IPS DF 6.9 (cell line): ENCODE results near the gene POLN.

Experiments
- DNase-seq: peaks from one replicate; pipeline ENCODE4 v3.0.0-alpha.2; 2013; ENCODE audit warnings: low read depth, low spot score
- H3K27ac ChIP-seq: one replicate; pipeline ENCODE4 v1.5.1; 2013; ENCODE audit warnings: low read length, control low read depth
- H3K27me3 ChIP-seq: 2 replicates; pipeline ENCODE4 v1.6.1; 2013; ENCODE audit warnings: mild to moderate bottlenecking, low read length; ENCODE audit not compliant: control insufficient read depth, insufficient read depth
- H3K36me3 ChIP-seq: 2 replicates; pipeline ENCODE4 v1.6.1; 2013; ENCODE audit warnings: low read length; ENCODE audit not compliant: control insufficient read depth, insufficient read depth
- H3K4me1 ChIP-seq: 2 replicates; pipeline ENCODE4 v1.6.1; 2013; ENCODE audit warnings: low read length; ENCODE audit not compliant: control insufficient read depth, insufficient read depth
- H3K4me3 ChIP-seq: 2 replicates; pipeline ENCODE4 v1.5.1; 2013; ENCODE audit warnings: mild to moderate bottlenecking, low read length
- H3K9me3 ChIP-seq: 2 replicates; pipeline ENCODE4 v1.6.1; 2013; ENCODE audit warnings: low read length, inconsistent platforms; ENCODE audit not compliant: control insufficient read depth, insufficient read depth
- WGBS: extraction: QIAGEN DNeasy Blood & Tissue Kit; methylation state at CpG from one replicate; pipeline ENCODE4 v1.1.7; 2013; ENCODE audit warnings: mixed read lengths, missing lambda C conversion rate; ENCODE audit not compliant: insufficient read length, insufficient coverage; 5-methylcytosine and 5-hydroxymethylcytosine counted together

POLN gene

GRCh38 chr4:2250357-2251072, 8.6 kb upstream of the POLN start:
- H3K4me3 ChIP-seq, result no peak overlapping the region
- H3K27me3 ChIP-seq, result no peaks in the 10 kb centered on the region
- no peak for DNase-seq
- H3K27ac ChIP-seq, result no peak overlapping the region
- peaks cover 3% of the 10 kb centered on the region; the same call in 1 of the 2 replicates for H3K36me3 ChIP-seq
- H3K4me1 ChIP-seq, result no peaks in the 10 kb centered on the region; the same call in 1 of the 2 replicates
- no peaks in the 10 kb centered on the region for H3K9me3 ChIP-seq
- WGBS, result no CpG with 5 or more reads among the region's 30 CpGs

DNA sequence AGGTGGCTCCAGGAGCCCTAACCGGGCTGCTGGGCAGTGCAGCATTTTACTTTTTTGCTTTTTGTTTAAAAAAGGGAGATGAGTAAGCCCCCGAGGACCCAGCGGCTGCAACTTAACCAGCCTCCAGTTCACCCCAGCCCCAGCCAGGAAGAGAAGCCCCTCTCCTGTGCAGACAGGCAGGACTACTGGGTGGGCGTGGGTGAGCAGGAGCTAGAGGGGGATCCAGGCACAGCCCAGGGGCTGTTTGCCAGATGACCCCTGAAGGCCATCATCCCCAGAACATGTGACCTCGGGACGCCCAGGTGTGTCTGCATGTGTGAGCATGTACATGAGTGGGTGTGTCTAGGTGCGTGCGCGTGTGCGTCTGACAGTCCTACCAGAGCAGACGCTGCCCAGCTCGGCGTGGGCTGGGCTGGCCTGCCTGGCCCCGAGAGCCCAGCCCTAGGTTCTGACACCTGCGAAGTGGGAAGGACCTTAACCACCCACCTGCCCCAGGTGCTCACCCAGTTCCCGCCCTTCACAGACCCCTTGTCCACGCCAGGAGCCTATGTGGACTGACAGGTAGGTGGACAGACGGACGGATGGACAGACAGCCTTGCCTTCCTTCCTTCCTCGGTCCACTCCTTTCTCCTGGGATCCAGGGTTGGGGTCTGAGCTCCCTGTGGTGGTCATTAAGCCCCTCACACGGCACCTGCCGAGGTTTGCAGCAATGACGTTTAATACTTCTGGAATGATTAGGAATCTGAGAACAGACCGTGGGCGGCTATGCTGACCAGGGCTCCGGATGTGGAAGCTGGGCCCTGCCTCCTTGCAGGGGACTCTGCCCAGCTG, 7.8 kb upstream of the POLN start:
- no peak overlapping the region for H3K27ac ChIP-seq

DNA sequence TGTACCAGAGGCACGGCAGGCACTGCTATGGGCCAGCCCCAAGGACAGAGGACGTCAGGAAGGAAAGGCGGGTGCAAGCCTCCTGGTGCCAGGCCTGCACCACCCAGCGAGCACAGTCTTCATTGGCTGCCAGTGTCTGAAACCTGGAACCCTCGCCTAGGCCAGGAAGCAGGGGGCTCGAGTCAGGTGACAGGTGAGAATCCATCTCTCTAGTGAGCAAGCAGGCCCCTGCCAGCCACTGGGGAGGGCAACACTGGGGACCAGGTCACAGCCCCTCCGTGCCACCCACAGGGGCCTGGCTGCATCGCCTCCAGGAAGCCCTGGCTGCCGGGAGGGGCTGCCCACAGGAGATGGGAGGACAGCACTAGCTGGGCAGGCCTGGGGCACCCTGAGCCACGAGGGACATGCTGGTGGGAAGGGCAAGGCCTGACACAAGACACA, 6.9 kb upstream of the POLN start:
- DNase-seq, result no peak
- Histone ChIP-seq H3K9me3 (no peaks in the 10 kb centered on the region), H3K4me1 (no peaks in the 10 kb centered on the region; the same call in 1 of the 2 replicates), H3K4me3 (no peak overlapping the region), H3K27me3 (no peaks in the 10 kb centered on the region), H3K36me3 (no peaks in the 10 kb centered on the region; the same call in 1 of the 2 replicates), H3K27ac (no peak overlapping the region)
- WGBS, result no CpG with 5 or more reads among the region's 10 CpGs

More for the DNA sequence above, 7.8 kb upstream of the POLN start:
- Histone ChIP-seq H3K27me3 (no peaks in the 10 kb centered on the region), H3K4me3 (no peak overlapping the region), H3K9me3 (no peaks in the 10 kb centered on the region), H3K4me1 (no peaks in the 10 kb centered on the region; the same call in 1 of the 2 replicates), H3K36me3 (no peaks in the 10 kb centered on the region; the same call in 1 of the 2 replicates)
- DNase-seq, result no peak
- WGBS, result no CpG with 5 or more reads among the region's 26 CpGs

- no peak for DNase-seq
- Histone ChIP-seq H3K36me3 (no peaks in the 10 kb centered on the region; the same call in 1 of the 2 replicates), H3K4me3 (no peak overlapping the region), H3K9me3 (no peaks in the 10 kb centered on the region), H3K4me1 (no peaks in the 10 kb centered on the region; the same call in 1 of the 2 replicates), H3K27ac (no peak overlapping the region), H3K27me3 (no peaks in the 10 kb centered on the region)
- no CpG with 5 or more reads among the region's 21 CpGs for WGBS
These were observed 6.3 kb upstream of the POLN start for GRCh38 chr4:2248044-2248780.

DNA sequence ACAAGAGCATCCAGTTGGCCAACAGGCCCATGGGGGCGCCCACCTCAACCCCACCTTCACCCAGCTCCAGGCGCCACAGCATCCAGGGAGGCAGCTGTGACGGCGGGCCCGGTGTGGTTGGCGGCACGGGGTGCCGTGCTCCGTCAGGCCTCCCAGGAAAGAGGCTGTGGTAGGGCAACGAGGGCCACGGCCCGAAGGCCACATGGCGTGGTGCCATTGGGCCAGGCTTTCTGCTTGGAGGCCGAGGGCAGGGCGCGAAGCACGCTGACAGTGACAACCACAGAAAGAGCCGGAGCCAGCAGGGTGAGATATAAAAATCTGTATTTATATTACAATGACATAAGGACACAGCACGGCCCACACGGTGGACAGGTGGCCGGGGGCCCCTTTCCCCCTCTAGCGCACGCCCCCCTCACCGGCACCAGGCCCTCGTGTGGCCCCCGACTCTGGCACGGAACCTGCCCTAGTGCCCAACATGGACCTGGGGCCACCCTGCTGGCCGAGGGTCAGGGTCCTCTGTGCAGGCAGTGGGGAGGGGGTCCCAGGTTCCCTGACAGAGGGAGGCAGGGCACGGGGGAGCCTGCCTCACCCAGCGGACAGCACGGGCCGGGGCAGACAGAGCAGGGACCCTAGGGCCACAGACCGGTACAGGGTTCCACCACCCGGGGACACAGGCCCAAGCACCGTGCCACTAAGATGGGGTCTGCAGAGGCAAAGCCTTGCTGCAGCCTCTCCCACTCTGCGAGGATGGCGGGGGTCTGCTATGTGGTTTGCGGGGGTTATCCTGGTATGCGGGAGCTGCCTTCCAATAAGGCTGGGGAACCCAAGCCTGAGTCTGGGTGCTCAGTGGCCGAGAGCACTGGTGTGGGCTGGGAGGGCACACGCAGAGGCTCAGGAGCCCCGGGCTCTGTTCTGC, 5.5 kb upstream of the POLN start:
- H3K4me3 ChIP-seq, result no peak overlapping the region
- no peak for DNase-seq
- no peak overlapping the region for H3K27ac ChIP-seq
- no peaks in the 10 kb centered on the region for H3K27me3 ChIP-seq
- H3K4me1 ChIP-seq, result no peaks in the 10 kb centered on the region
- H3K9me3 ChIP-seq, result no peaks in the 10 kb centered on the region
- WGBS, result no CpG with 5 or more reads among the region's 42 CpGs
- H3K36me3 ChIP-seq, result no peaks in the 10 kb centered on the region; the same call in 1 of the 2 replicates

GRCh38 chr4:2246384-2247127, 4.6 kb upstream of the POLN start:
- no peak overlapping the region for H3K27ac ChIP-seq
- H3K27me3 ChIP-seq, result no peaks in the 10 kb centered on the region
- WGBS, result no CpG with 5 or more reads among the region's 19 CpGs
- H3K36me3 ChIP-seq, result no peaks in the 10 kb centered on the region; the same call in 1 of the 2 replicates
- H3K4me1 ChIP-seq, result no peaks in the 10 kb centered on the region
- no peak for DNase-seq
- H3K4me3 ChIP-seq, result no peak overlapping the region
- no peaks in the 10 kb centered on the region for H3K9me3 ChIP-seq

GRCh38 chr4:2245787-2246275, 3.9 kb upstream of the POLN start:
- Histone ChIP-seq H3K27ac (no peak overlapping the region), H3K27me3 (no peaks in the 10 kb centered on the region)
- WGBS, result no CpG with 5 or more reads among the region's 7 CpGs

DNA sequence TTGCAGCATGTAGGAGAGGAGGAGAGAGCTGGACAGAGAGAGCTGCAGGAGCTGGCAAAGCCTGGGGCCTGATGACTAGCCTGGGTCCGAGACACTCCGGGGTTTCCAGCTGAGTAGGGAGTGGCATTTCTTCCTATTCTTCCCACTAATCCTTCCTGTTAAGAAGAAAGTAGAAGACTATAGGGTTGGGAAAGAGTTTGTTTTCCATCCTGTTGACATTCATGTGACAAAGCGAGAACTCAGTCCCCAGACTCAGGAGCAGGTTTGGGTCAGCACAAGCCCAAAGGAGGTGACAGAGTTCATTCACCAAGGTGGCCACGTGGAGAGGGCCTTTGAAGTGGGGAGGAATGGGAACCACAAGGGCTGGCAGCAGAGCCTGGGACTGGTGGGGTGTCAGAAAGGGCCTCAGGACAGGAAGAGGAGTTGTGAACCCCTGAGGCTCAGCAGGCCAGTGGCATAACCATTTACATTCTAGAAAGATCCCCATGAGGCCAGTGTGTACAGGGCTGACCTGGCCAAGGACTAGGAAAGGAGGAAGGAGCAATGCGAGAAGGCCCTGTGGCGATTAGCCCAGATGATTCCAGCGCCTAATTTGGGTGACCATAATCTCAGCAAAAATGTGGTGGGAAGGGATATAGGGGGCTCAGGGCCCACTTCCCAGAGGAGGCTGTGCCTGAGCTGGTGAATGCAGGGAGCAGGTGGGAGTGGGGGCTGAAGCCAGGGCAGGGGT, 3.3 kb upstream of the POLN start:
- DNase-seq, result no peak
- Histone ChIP-seq H3K4me1 (no peaks in the 10 kb centered on the region), H3K36me3 (no peaks in the 10 kb centered on the region; the same call in 1 of the 2 replicates), H3K27me3 (no peaks in the 10 kb centered on the region), H3K27ac (no peak overlapping the region), H3K9me3 (no peaks in the 10 kb centered on the region), H3K4me3 (no peak overlapping the region)
- no CpG with 5 or more reads among the region's 7 CpGs for WGBS

More at GRCh38 chr4:2245787-2246275, 3.9 kb upstream of the POLN start:
- H3K36me3 ChIP-seq, result no peaks in the 10 kb centered on the region; the same call in 1 of the 2 replicates
- H3K4me3 ChIP-seq, result no peak overlapping the region
- H3K9me3 ChIP-seq, result no peaks in the 10 kb centered on the region
- no peaks in the 10 kb centered on the region for H3K4me1 ChIP-seq
- no peak for DNase-seq
